ENCODE measurements around the gene ZNF586. TPM values are rescaled to one million over a fixed set of nuclear protein-coding genes. Genes with fewer than 3 reads are reported as not detected.

ZNF586 gene
- total and polyA plus RNA-seq, 2 experiments from 2014 or later = 5.2 to 16.9 TPM

GRCh38 chr19:57803265-57803593 lies 33.8 kb downstream of the ZNF586 start:
- Histone ChIP-seq H3K79me2 (replicated peaks; ENCODE audit: insufficient read depth) (peaks cover 6% of the 10 kb centered on the region; the same call in 1 of the 2 replicates), H3K4me3 (peak overlapping the region; percentile 60), H3K9me2 (ENCODE audit: insufficient read depth) (no peaks in the 10 kb centered on the region), H3K4me2 (peak overlapping the region; percentile 75), H3K27me3 (ENCODE audit: insufficient read depth) (no peaks in the 10 kb centered on the region), H3K4me1 (ENCODE audit: insufficient read depth) (peaks cover 36% of the 10 kb centered on the region), H3K36me3 (ENCODE audit: insufficient read depth) (peaks cover 7% of the 10 kb centered on the region; the same call in 1 of the 2 replicates), H3K27ac (ENCODE audit: low read depth) (peak overlapping the region; percentile 100), H2AFZ (no peak overlapping the region), H4K20me1 (replicated peaks; ENCODE audit: insufficient read depth) (no peaks in the 10 kb centered on the region), H3F3A (replicated peaks; ENCODE audit: low read depth) (peaks cover 4% of the 10 kb centered on the region; the same call in 1 of the 2 replicates)
- Mint-ChIP-seq H3K36me3 (ENCODE audit: low read depth) (peaks cover 23% of the 10 kb centered on the region), H3K27me3 (ENCODE audit: insufficient read depth, low read depth, poor library complexity) (peaks cover 10% of the 10 kb centered on the region), H3K27ac (peak overlapping the region; percentile 96), H3K4me1 (peaks cover 52% of the 10 kb centered on the region), H3K9me3 (no peaks in the 10 kb centered on the region), H3K4me3 (peak overlapping the region; percentile 86)
- TF ChIP-seq EZH2phosphoT487 (IDR thresholded peaks at IDR 0.05; ENCODE audit: unreplicated experiment) (no peak), ZNF114 (CRISPR knock-in tag; IDR thresholded peaks at IDR 0.05) (no peak), REST (IDR thresholded peaks at IDR 0.05; ENCODE audit: unreplicated experiment) (no peak), STAT1 (IDR thresholded peaks at IDR 0.05; ENCODE audit: unreplicated experiment) (no peak), JUNB (IDR thresholded peaks at IDR 0.05; ENCODE audit: unreplicated experiment) (no peak)
- DNase-seq (ENCODE audit: low spot score) = peak; percentile 70
- peak; percentile 22 for ATAC-seq

GRCh38 chr19:57803594-57804325 lies 34.3 kb downstream of the ZNF586 start:
- peak overlapping the region; percentile 60 for H3K4me3 ChIP-seq
- peak overlapping the region; percentile 75 for H3K4me2 ChIP-seq
- H3K27me3 ChIP-seq (ENCODE audit: insufficient read depth) = no peaks in the 10 kb centered on the region
- H3K27ac ChIP-seq (ENCODE audit: low read depth) = peak overlapping the region; percentile 100
- H3K36me3 ChIP-seq (ENCODE audit: insufficient read depth) = peaks cover 7% of the 10 kb centered on the region; the same call in 1 of the 2 replicates
- H4K20me1 ChIP-seq (replicated peaks; ENCODE audit: insufficient read depth) = no peaks in the 10 kb centered on the region
- Mint-ChIP-seq H3K4me1 (peaks cover 52% of the 10 kb centered on the region), H3K27me3 (ENCODE audit: insufficient read depth, low read depth, poor library complexity) (peaks cover 10% of the 10 kb centered on the region), H3K36me3 (ENCODE audit: low read depth) (peaks cover 26% of the 10 kb centered on the region), H3K9me3 (no peaks in the 10 kb centered on the region), H3K4me3 (peak overlapping the region; percentile 86), H3K27ac (peak overlapping the region; percentile 96)
- H3K79me2 ChIP-seq (replicated peaks; ENCODE audit: insufficient read depth) = peaks cover 6% of the 10 kb centered on the region; the same call in 1 of the 2 replicates
- TF ChIP-seq POLR2AphosphoS5 (IDR thresholded peaks at IDR 0.05; ENCODE audit: low read depth) (peak; percentile 26; the same call in 1 of the 2 replicates), ZNF114 (CRISPR knock-in tag; IDR thresholded peaks at IDR 0.05) (no peak)
- peak; percentile 65 for ATAC-seq
- peaks cover 4% of the 10 kb centered on the region; the same call in 1 of the 2 replicates for H3F3A ChIP-seq (replicated peaks; ENCODE audit: low read depth)
- no peak overlapping the region for H2AFZ ChIP-seq
- H3K4me1 ChIP-seq (ENCODE audit: insufficient read depth) = peaks cover 36% of the 10 kb centered on the region
- peak; percentile 92 for DNase-seq (ENCODE audit: low spot score)
- H3K9me2 ChIP-seq (ENCODE audit: insufficient read depth) = no peaks in the 10 kb centered on the region
